Activated naive CD4-positive, alpha-beta T cell treated with Interleukin-2 at 50 U/mL for 16 hours (primary cell): ENCODE data around the gene PEX7.
"Not testable (repeated sequence)": the region's sequence is repeated elsewhere in the genome, so short reads cannot be mapped to it uniquely, and the experiment has no call there.

Experiments
- DNase-seq: peaks from one replicate; pipeline ENCODE4 v3.0.0-alpha.2; 2020

Gene PEX7

DNA sequence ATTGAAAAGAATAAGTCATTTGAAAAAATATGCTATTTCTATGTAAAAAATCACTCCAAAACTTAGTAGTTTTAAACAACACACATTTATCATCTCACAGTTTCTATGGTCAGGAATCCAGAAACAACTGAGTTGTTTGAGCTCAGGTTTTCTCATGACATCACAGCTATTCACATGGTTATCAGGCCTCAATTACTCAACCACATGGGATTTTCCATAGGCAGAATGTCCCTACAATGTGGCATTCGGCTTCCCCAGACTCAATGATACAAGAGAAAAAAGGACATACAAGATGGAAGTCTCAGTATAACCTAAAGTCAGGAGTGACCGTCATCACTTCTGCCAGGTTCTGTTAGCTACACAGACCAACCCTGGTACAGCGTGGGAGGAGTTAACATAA is 96.3 kb downstream of the PEX7 start:
- no peak for DNase-seq

- DNase-seq, result no peak
These were observed 97.8 kb downstream of the PEX7 start for GRCh38 chr6:136920216-136920615.

DNA sequence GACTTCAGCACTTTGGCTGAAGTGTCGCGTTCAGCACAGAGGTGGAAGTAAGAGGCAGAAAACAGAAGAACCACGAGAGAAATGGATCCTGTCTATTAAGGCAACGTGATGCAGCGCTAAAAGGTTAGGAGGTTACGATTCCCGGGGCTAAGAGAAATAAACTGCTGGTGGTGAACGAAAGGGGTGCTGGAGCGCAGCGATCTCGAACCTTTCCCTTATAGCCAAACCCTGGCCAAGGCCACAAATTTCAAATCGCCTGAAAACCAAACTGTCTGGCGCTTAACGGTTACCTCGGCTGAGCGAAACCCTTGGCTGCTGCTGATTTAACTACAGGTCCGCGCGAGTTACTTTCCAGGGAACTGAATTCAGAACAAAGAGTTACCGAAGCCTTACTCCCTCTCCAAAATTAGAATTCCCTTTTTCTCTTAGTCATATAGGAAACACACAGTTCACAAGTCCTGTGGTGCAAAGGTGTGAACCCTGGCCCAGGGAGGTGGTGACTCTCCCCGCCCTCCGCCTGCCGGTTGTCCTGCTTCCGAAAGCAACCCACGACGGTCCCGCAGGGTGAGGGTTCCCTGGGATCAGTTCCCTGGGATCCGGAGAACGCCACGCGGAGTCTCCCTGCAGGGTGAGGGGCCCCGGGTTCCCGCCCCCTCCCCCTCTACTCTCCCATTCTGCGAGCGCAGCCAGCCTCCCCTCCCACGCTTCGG is 98.4 kb downstream of the PEX7 start:
- DNase-seq, result peak; percentile 13

DNA sequence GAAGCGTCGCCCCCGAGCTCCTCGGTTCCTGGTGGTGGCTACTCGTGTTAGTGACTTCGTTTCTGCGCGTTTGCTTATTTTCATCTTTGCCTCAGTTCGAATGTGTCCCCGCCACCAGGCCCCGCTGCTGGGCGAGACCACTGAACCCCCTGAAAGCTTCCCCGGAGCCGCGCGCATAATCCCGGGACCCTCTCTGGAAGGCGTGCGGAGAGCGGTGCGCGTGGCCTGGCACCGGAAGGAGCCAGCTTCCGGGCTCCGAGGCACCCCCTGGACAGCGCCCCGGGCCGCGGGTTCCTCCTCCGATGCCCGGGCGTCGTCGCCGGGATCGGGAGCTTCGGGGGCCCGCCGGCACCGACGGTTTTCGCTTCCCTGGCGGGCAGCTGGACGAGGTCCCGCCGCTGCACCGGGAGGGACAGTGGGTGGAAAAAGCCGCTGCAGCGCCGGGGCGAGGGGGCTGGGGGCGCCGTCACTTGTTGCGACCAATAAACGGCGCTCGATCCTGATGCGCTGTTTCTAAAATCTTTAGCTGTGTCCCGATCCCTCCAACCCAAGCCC is 99.1 kb downstream of the PEX7 start:
- DNase-seq, result no peak

- DNase-seq, result peak; percentile 19
These were observed 99.7 kb downstream of the PEX7 start, which contains the start of gene SLC35D3 for GRCh38 chr6:136921936-136922684. Gene SLC35D3 (plus strand): TSS chr6:136922301. CDS start chr6:136922429, 128 bp downstream.

- DNase-seq, result peak; percentile 10
These were observed 100.3 kb downstream of the PEX7 start for GRCh38 chr6:136922685-136923006.

GRCh38 chr6:136923116-136923953 is 100.9 kb downstream of the PEX7 start:
- peak; percentile 15 for DNase-seq

GRCh38 chr6:136923954-136924673 is 101.7 kb downstream of the PEX7 start:
- DNase-seq, result no peak

DNA sequence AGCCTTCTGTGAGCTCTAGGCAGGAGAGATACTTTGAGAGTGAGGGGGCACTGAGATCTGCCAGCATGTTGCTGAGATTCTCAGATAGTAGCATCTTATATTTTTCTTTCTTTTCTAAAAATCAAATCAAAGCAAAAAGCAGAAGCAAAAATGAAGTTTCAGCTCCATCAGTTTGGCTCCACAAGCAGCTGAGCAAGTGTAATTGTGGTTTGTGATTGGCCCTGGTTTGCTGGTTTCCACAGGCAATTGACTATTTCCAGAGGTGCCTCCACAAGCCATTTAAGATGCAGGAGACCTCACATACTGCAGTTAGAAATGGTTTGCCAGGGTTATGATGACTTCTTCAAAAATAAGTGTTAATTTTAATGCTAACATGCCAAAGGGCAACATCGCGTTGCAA is 104.0 kb downstream of the PEX7 start:
- DNase-seq, result no peak

- DNase-seq, result no peak
These were observed 104.9 kb downstream of the PEX7 start for GRCh38 chr6:136927292-136927691.

GRCh38 chr6:136930528-136930927 is 108.1 kb downstream of the PEX7 start:
- DNase-seq, result no peak

DNA sequence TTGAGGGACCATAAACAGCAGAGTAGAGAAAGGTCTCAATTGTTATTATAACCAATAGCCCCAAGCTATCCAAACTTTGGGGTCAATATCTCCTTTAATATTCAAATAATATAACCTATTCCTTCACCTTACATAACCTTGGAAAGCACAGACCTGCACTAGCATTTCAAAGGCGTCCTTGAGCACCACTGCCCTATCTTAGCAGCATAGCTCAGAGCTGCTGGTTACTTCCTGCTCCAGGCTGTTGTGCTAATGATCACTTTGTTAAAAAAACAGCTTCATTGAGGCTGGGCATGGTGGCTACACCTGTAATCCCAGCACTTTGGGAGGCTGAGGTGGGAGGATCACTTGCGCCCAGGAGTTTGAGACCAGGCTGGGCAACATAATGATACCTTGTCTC is 110.2 kb downstream of the PEX7 start:
- no peak for DNase-seq

DNA sequence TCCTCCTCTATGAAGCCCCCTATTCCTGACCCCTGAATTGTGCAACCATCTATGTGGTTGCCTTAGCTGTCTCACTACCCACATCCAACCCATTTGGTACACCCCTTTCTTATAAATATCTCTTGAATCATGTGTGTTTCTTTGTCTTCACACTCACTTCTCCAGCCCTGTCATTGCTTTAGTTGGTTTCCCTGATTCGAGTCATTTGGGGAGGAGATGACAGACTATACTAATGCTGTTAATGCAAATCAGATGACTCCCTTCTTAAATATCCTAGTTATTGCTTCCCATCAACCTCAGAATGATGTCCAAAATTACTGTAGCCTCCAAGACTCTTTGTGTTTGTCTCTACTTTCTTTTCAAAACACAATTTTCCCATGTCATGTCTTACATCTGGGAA is 122.7 kb downstream of the PEX7 start:
- DNase-seq, result no peak

GRCh38 chr6:136945711-136946121 is 123.3 kb downstream of the PEX7 start:
- DNase-seq, result no peak

- no peak for DNase-seq
These were observed 124.6 kb downstream of the PEX7 start for GRCh38 chr6:136947037-136947436.

DNA sequence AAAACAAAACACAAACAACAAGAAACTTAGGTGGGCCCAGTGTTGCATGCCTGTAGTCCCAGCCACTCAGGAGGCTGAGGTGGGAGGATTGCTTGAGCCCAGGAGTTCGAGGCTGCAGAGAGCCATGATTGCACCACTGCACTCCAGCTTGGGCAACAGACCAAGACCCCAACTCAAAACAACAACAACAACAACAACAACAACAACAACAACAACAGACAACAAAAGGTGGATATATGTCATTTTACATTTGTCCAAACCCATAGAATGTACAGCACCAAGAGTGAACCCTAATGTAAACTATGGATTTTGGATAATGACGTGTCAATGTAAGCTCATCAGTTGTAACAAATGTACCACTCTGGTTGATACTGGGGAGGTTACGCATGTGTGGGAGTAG is 127.6 kb downstream of the PEX7 start:
- not testable (repeated sequence) for DNase-seq

GRCh38 chr6:136950436-136951126 is 128.2 kb downstream of the PEX7 start:
- no peak for DNase-seq

GRCh38 chr6:136952714-136953260 is 130.4 kb downstream of the PEX7 start:
- DNase-seq, result no peak

DNA sequence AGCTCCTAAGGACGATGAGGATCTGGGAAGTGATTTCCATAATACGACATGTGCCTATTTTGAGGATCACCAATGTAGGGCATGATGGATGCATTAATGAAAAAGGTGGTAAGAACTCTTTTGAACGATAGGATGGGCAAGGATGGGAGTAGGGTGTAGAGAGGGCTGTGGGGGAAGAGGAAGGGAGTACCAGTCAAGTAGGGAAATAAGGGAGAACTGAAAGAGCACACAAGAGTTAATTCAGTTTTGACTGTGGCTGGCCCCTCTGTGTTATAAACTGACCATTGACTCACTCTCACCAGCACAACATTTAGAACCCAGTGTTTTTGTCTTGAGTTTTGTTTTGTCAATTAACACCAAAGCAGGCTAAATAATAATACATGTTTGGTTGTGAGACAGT is 132.7 kb downstream of the PEX7 start:
- DNase-seq, result no peak

- no peak for DNase-seq
These were observed 134.5 kb downstream of the PEX7 start for GRCh38 chr6:136956590-136957544.
